Left colon (tissue), 2 donors: ENCODE data around the gene PGM3. TPM values are rescaled to one million over a fixed set of nuclear protein-coding genes. Genes with fewer than 3 reads are reported as not detected.
"Not testable (repeated sequence)": the region's sequence is repeated elsewhere in the genome, so short reads cannot be mapped to it uniquely, and the experiment has no call there.

Experiments used
- ATAC-seq: fragments of 200-7000 bp; cut with Tn5 transposase; one replicate; pipeline ENCODE4 v1.9.1; 2020; ENCODE audit warnings: mild to moderate bottlenecking, moderate library complexity
- DNase-seq, 2 donors: peaks; one replicate each; pipeline ENCODE4 v3.0.0-alpha.2; 2020
- intact Hi-C, 2 donors: fragments of 100-400 bp; cut with DNase I in 1 of 2; cut with micrococcal nuclease in 1 of 2; formaldehyde crosslinking; loops; one replicate each; pipeline versions ENCODE4 v1.11.2 to v1.14.0; 2022; cut with DNase I, micrococcal nuclease
- long read RNA-seq: library from polyadenylated mRNA; unstranded; transcript quantifications from one replicate; pipeline ENCODE4 v2.0.0, GENCODE V29; 2021
- total RNA-seq, 2 donors: library from RNA; stranded (reverse); fragmentation: NEBNext Ultra II Directional; extraction: Animal tissue kit (Norgen Biotek cat#: 25700); gene quantifications; one replicate each; pipeline ENCODE4 v1.2.1, GENCODE V29; 2021
- donor health status: DM: no; HTN: no; CAD: no.
- donor health status: DM: yes; HTN: yes; CAD: no.

The PGM3 gene
- total RNA-seq = 10 to 100 TPM; 36.8 to 46.7 TPM
- long read RNA-seq, full-length matches to known transcripts = 31 of 43 reads
- long read RNA-seq, partial matches to known transcripts = 5 of 43 reads
- long read RNA-seq, other reads (novel, unspliced or antisense) = 7 of 43 reads

DNA sequence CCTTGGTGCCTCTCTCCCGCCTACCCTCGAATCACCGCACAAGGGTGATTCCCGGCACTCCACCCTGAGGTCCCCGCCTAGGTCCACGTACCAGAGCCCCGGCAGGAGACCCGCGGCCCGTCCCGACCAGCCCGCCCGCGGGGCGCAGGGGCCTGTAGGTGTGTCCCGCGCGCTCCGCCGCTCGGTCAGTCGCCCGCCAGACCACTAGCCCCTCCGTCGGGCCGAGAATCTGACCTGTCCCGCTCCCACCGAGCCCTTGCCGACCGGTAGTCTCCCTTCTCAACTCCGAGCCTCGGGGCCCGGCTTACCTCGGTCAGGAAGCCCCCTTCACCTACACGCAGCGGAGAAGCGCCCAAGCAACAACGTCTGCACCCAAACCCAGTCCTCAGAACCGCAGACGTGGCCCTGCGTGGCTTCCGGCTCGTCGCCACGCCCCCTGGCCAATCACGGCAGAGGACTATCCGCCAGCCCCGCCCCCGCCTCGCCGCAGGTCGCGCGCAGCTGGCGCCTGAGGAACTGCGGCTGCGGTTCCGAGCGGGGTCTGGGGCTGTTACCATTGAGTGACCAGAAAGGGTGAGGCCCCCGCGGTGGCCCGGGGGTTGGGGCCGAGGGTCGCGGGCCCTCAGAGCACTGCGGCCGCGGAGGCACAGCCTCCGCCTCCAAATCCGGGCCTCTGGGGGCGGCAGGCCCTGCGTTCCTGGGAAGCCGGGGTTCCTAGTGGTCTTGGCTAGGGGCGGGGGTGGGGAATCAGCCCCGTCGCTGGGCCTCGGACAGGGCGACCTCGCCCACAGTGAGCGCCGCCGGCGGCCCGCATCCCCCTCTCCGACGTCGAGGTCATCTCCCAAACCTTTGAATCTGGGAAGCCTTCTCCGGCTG is at the start of gene PGM3, which contains the start of gene RWDD2A:
TSS of gene PGM3 (minus strand) at position 395 of the 876 bp plus-strand sequence. CDS start 2,253 bp downstream, outside the sequence.
TSS of gene RWDD2A (plus strand) at position 487 of the 876 bp plus-strand sequence. CDS start 1,095 bp downstream, outside the sequence.
- peak; percentile 98 for ATAC-seq
- intact Hi-C loops = no loop called here
- peak; percentile 90 to 96 for DNase-seq

- DNase-seq (no peak), ATAC-seq (no peak)
- intact Hi-C loops = no loop called here
Observed at GRCh38 chr6:83231146-83231545, 38.1 kb upstream of the PGM3 start.

- DNase-seq (no peak), ATAC-seq (no peak)
- intact Hi-C loops = loop anchor here (10.0 kb wide), 2 partner anchors 188 to 288 kb away; partner anchors contain the start of gene PRSS35 (in 1 of the 2)
Observed at GRCh38 chr6:83226517-83226916, 33.5 kb upstream of the PGM3 start.

GRCh38 chr6:83221889-83222479 is 28.9 kb upstream of the PGM3 start:
- DNase-seq (no peak), ATAC-seq (no peak)
- intact Hi-C loops = loop anchor here (5.0 to 10.0 kb wide), 3 partner anchors 193 to 293 kb away; partner anchors contain the start of gene PRSS35 (in 2 of the 2)

GRCh38 chr6:83221276-83221675 is 28.2 kb upstream of the PGM3 start:
- ATAC-seq (no peak), DNase-seq (no peak)
- intact Hi-C loops = loop anchor here (5.0 to 10.0 kb wide), 3 partner anchors 194 to 294 kb away; partner anchors contain the start of gene PRSS35 (in 2 of the 2)

GRCh38 chr6:83220121-83220520 is 27.1 kb upstream of the PGM3 start:
- DNase-seq = no peak
- no peak for ATAC-seq
- intact Hi-C loops = loop anchor here (5.0 to 10.0 kb wide), 3 partner anchors 195 to 295 kb away; partner anchors contain the start of gene PRSS35 (in 2 of the 2)

GRCh38 chr6:83218646-83219045 is 25.6 kb upstream of the PGM3 start:
- intact Hi-C loops = loop anchor here in 1 of 2 donors (5.0 kb wide), 1 partner anchor 151 kb away; the partner anchor contains the start of genes DOP1A and UBE3D
- no peak for ATAC-seq

DNA sequence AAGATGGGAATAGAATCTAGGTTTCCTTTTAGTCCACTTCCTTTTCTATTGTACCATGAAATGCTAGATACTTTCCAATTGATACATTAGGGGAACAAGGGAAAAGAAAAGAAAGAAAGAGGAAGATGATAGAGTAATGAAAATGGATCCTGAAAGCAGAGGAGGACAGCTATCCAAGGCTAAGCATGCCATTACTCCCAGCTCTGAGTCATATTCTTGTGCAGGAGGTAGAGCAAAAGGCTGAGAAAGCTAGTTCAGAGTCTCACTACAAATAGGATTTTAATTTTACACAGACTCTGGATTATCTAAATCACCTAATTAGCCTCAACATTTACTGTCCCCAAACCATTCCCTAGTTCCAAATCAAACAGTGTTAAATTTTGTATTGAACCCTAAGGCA is 23.7 kb upstream of the PGM3 start:
- DNase-seq (no peak), ATAC-seq (no peak)
- intact Hi-C loops = loop anchor here in 1 of 2 donors (5.0 kb wide), 1 partner anchor 150 kb away; the partner anchor contains the start of genes DOP1A and UBE3D

More at GRCh38 chr6:83218646-83219045, 25.6 kb upstream of the PGM3 start:
- DNase-seq = no peak

DNA sequence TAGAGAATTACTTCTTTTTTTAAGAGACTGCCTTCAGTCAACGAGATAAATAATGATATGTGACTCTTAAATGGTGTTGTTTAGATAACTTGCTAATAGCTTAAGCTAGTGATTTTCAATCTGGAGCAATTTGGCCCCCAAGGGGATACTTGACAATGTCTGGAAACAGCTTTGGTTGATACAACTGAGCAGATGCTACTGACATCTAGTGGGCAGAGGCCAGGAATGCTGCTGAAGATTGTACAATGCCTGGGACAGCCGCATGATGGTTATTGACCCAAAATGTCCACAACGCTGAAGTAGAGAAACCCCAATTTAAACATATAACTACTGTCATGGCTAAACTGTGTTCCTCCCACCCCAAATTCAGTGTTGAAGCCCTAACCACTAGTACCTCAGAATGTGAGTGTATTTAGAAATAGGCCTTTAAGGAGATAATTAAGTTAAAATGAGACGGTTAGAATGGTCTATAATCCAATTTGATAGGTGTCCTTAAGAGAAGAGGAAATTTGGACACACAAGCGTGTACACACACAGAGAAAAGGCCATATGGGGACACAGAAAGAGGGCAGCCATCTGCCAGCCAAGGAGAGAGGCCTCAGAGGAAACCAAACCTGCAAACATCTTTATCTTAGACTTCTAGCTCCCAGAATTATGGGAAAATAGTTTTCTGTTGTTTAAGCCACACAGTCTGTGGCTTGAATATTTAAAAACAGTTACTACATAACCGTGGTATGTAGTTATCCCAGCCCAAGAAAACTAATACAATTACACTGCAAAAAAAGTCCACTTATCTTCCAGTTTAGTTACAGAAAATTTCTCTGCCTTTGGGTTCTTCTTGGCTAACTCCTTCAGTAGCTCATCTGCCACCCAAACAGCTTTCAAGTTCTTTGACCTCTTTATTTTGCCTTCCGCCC is 22.3 kb upstream of the PGM3 start:
- ATAC-seq (peak; percentile 91), DNase-seq (peak in 1 of 2 donors; percentile 51)
- intact Hi-C loops = loop anchor here in 1 of 2 donors (5.0 kb wide), 1 partner anchor 148 kb away; the partner anchor contains the start of genes DOP1A and UBE3D

GRCh38 chr6:83202031-83202430 is 9.0 kb upstream of the PGM3 start:
- intact Hi-C loops = no loop called here
- no peak for ATAC-seq
- DNase-seq = no peak

DNA sequence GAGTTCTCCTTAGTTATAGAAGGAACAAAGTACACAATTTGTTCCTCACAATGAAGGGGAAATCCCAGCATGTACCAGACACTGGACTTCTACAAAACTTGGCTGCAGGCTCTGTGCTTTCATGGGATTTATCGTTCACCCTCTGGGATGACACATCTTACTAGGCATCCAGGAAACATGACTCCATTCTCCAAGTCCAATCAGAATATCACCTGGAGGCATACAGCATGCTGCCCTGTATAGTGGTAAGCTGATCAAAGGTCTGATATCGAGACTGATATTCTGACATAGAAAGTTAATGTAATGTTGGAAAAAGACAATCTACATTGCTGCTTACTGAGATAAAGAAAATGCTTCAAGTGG is 6.8 kb upstream of the PGM3 start:
- ATAC-seq = peak; percentile 69
- intact Hi-C loops = no loop called here
- no peak for DNase-seq

DNA sequence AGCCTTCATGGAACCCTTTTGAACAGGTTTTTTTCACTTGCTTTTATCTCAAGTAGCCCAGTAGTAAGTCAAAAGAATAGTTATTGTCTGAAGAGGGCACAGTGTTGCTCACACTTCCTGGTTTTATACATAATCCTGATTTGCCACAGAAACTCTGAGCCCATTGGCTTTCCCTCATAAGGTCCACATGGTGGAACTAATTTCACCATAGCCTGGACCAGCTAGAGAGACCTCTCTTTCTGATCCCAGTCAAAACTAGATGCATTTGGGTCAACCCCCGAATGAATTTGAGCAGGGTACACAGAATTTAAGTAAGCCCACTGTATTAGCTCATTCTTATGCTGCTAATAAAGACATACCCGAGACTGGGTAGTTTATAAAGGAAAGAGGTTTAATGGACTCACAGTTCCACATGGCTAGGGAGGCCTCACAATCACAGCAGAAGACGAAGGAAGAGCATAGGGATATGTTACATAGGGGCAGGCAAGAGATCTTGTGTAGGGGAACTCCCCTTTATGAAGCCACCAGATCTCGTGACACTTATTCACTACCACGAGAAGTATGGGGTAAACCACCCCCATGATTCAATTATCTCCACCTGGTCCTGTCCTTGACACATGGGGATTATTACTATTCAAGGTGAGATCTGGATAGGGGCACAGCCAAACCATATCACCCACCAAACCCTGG is 6.3 kb upstream of the PGM3 start:
- intact Hi-C loops = no loop called here
- DNase-seq (no peak), ATAC-seq (no peak)

DNA sequence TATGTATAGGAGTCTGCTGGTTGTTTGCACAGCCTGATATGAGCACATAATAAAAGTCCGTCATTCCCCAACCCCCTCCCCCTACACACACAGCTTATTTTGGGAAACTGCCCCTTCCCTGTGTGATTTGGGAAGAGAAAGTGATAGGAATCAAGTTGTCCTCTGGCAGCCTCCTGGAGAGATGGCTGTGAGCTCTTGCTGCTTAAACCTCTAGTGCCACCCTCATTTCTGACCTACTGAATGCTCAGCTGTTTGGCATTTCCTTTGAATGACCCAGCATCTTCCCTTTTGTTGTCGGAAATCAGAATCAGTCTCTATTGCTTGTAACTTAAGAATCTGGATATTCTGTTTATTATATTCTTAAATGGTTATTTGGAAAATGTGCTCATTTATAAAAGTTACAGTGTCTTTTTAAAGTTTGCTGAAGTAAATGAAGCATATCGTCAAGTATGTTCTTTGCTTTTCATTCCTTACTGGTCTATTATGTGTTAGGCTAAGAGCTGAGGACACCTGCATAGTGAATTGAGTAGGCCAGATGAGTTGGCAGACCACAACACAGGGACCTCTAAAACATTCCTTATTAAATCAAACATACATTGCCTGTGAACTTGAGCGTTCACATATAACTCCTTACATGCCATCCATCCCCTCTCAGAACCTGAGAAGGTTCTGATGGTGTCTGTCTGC is 5.6 kb upstream of the PGM3 start:
- DNase-seq (no peak), ATAC-seq (no peak)
- intact Hi-C loops = no loop called here

DNA sequence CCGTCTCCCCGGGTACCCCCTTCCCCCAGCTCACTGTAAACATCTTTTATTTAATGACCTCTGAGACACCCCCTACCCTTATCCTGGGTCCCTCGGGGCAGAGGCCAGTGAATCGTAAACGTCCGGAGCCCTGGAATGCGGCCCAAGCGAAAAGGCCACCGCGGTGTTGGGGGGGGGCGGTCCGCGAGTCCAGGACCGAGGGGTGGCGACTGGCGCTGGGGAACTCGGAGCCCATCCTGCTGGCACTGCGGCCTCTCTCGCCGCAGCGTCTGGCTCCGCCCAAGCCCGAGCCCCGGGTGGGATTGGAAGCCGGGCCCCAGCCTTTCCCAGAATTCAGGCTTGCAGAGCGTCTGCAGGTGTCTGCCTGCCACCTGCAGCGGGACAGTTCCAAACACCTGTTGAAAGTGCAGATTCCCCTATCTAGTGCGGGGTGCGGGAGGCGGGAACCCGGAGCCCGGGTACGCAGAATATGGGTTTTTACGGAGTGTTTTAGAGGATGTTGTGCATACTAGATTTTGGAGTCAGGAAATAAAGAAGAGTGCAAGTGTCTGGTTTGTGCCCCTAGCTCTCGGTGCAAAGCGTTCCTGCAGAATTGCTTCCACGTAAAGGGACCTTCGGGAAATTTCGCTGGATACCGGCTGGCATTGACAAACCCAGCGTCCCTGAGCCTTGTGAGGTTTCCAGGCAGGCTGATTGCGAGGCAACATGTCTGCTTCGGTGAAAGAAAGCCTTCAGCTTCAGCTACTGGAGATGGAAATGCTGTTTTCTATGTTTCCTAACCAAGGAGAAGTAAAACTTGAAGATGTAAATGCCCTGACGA is 892 bp upstream of the PGM3 start:
- peak; percentile 65 for ATAC-seq
- intact Hi-C loops = no loop called here

DNA sequence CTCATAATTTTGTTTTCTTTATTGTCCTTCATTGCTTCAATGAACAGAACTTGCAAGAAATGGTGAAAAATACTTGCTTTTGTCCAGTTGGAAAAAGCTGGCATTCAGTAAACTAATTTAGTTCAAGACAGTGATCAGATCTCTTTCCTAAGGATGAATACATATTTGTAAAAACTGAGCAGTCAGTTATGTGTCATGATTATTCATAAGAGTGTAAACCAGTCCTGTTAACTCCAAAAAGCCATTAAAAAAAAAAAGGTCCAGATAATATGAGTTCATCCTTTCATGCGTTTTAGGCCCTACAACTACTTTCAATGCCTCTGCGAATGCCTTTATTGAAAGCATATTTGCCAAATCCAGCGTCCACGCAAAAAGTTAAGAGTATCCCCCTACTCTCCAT is 609 bp downstream of the PGM3 start:
- no peak for ATAC-seq
- intact Hi-C loops = no loop called here
- DNase-seq = no peak

More for the DNA sequence above, 892 bp upstream of the PGM3 start:
- DNase-seq = peak; percentile 42 to 69

DNA sequence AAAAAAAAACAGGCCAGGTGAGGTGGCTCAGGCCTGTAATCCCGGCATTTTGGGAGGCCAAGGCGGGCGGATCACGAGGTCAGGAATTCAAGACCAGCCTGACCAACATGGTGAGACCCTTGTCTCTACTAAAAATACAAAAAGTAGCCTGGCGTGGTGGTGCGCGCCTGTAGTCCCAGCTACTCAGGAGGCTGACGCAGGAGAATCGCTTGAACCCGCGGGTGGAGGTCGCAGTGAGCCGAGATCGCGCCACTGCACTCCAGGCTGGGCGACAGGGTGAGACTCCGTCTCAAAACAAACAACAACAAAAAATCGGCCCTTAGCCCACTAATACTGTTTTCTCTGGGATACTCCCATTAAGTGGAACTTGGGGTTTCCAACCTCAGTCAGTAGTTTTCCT is 1.1 kb downstream of the PGM3 start:
- ATAC-seq, intact Hi-C loops, DNase-seq: not testable (repeated sequence)
